SH-SY5Y (cell line): Measurements from ENCODE around the gene CXCR5.

Experiments used
- GATA2 ChIP-seq: IDR thresholded peaks from 2 replicates; pipeline ENCODE4 v1.6.1; 2011; ENCODE audit warnings: mild to moderate bottlenecking, low read depth, low read length
- GATA3 ChIP-seq: IDR thresholded peaks from 2 replicates; pipeline ENCODE4 v1.6.1; 2011; ENCODE audit warnings: low read depth, mild to moderate bottlenecking, low read length, moderate library complexity

DNA sequence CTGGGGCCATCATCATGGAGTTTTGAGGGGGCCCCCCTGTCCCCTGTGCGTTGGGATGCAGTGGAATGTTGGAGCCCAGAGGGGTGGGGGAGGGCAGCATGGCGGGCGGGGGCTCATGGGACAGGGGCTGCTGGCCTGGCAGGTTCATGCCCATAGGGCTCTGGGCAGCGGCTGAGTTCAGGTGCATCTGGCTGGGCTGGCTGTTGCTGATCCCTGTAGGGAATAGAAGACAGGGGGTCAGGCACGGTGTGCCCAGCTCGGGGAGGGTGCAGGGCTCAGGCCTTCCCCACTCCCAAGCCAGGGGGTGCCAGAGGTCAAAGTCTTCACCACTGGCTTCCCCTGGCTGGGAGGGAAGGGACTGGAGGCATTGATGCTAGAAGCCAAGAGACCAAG lies 15.6 kb downstream of the CXCR5 start:
- TF ChIP-seq GATA3 = no peak
- TF ChIP-seq GATA2 = no peak
